H9 (cell line): Measurements from ENCODE around the gene NPHP1. TPM values are rescaled to one million over a fixed set of nuclear protein-coding genes. Genes with fewer than 3 reads are reported as not detected.

Experiments
- DNase-seq: peaks from one replicate; pipeline ENCODE4 v3.0.0-alpha.2; 2017
- H2AFZ ChIP-seq: one replicate; pipeline ENCODE4 v1.6.1; 2013; ENCODE audit warnings: mild to moderate bottlenecking, low read length, control low read depth, moderate library complexity
- H2AK5ac ChIP-seq: 2 replicates; pipeline ENCODE4 v1.6.1; 2013; ENCODE audit warnings: low read length, control low read depth, mixed read lengths; ENCODE audit not compliant: insufficient read length
- H2BK120ac ChIP-seq: one replicate; pipeline ENCODE4 v1.6.1; 2013; ENCODE audit warnings: low read depth, mild to moderate bottlenecking, low read length, control low read depth, inconsistent platforms; ENCODE audit not compliant: poor library complexity, severe bottlenecking
- H2BK12ac ChIP-seq: 2 replicates; pipeline ENCODE4 v1.6.1; 2013; ENCODE audit warnings: low read length, control low read depth, mixed read lengths, low read depth; ENCODE audit not compliant: insufficient read length
- H2BK15ac ChIP-seq: 2 replicates; pipeline ENCODE4 v1.6.1; 2013; ENCODE audit warnings: low read depth, low read length, control low read depth
- H2BK20ac ChIP-seq: one replicate; pipeline ENCODE4 v1.6.1; 2013; ENCODE audit warnings: low read depth, mild to moderate bottlenecking, low read length, control low read depth, inconsistent platforms; ENCODE audit not compliant: poor library complexity, severe bottlenecking
- H2BK5ac ChIP-seq: 2 replicates; pipeline ENCODE4 v1.6.1; 2013; ENCODE audit warnings: low read length, control low read depth, mixed read lengths; ENCODE audit not compliant: insufficient read length
- H3K14ac ChIP-seq: 2 replicates; pipeline ENCODE4 v1.6.1; 2013; ENCODE audit warnings: low read length, control low read depth; ENCODE audit not compliant: insufficient read depth
- H3K18ac ChIP-seq: 2 replicates; pipeline ENCODE4 v1.6.1; 2013; ENCODE audit warnings: low read depth, mild to moderate bottlenecking, mixed read lengths, low read length, control low read depth; ENCODE audit not compliant: insufficient read length
- H3K23ac ChIP-seq: 2 replicates; pipeline ENCODE4 v1.6.1; 2013; ENCODE audit warnings: low read length, control low read depth, mixed read lengths, low read depth; ENCODE audit not compliant: insufficient read length
- H3K23me2 ChIP-seq: 2 replicates; pipeline ENCODE4 v1.6.1; 2013; ENCODE audit warnings: low read depth, mild to moderate bottlenecking, mixed read lengths, low read length, control low read depth; ENCODE audit not compliant: insufficient read length, poor library complexity, severe bottlenecking
- H3K27ac ChIP-seq: 2 replicates; pipeline ENCODE4 v1.5.1; 2013; ENCODE audit warnings: low read length, control low read depth, mixed read lengths, low read depth; ENCODE audit not compliant: insufficient read length
- H3K27me3 ChIP-seq: 2 replicates; pipeline ENCODE4 v1.6.1; 2013; ENCODE audit warnings: low read length, control low read depth, inconsistent platforms; ENCODE audit not compliant: insufficient read depth
- H3K4ac ChIP-seq: 2 replicates; pipeline ENCODE4 v1.6.1; 2013; ENCODE audit warnings: low read depth, mild to moderate bottlenecking, control low read depth, inconsistent platforms, low read length, moderate library complexity
- H3K4me1 ChIP-seq: 2 replicates; pipeline ENCODE4 v1.6.1; 2013; ENCODE audit warnings: low read length, control low read depth, inconsistent platforms; ENCODE audit not compliant: insufficient read depth
- H3K4me2 ChIP-seq: 2 replicates; pipeline ENCODE4 v1.6.1; 2013; ENCODE audit warnings: low read length, control low read depth, mixed read lengths; ENCODE audit not compliant: insufficient read length, insufficient read depth
- H3K56ac ChIP-seq: 2 replicates; pipeline ENCODE4 v1.6.1; 2013; ENCODE audit warnings: low read depth, mild to moderate bottlenecking, mixed read lengths, low read length, control low read depth; ENCODE audit not compliant: insufficient read length
- H3K79me1 ChIP-seq: 2 replicates; pipeline ENCODE4 v1.6.1; 2013; ENCODE audit warnings: low read depth, mild to moderate bottlenecking, moderate library complexity, low read length, control low read depth, inconsistent platforms; ENCODE audit not compliant: insufficient read depth, poor library complexity, severe bottlenecking
- H3K79me2 ChIP-seq: 2 replicates; pipeline ENCODE4 v1.6.1; 2013; ENCODE audit warnings: low read length, control low read depth, inconsistent platforms; ENCODE audit not compliant: insufficient read depth
- H3K9ac ChIP-seq: 2 replicates; pipeline ENCODE4 v1.6.1; 2013; ENCODE audit warnings: low read length, control low read depth, mixed read lengths; ENCODE audit not compliant: insufficient read length; ENCODE audit errors: extremely low read depth
- H3K9me3 ChIP-seq: one replicate; pipeline ENCODE4 v1.6.1; 2013; ENCODE audit warnings: low read depth, low read length, inconsistent platforms; ENCODE audit not compliant: control insufficient read depth
- H3T11ph ChIP-seq: one replicate; pipeline ENCODE4 v1.6.1; 2013; ENCODE audit warnings: mild to moderate bottlenecking, low read length, control low read depth, inconsistent platforms
- H4K20me1 ChIP-seq: one replicate; pipeline ENCODE4 v1.6.1; 2013; ENCODE audit not compliant: control insufficient read depth, insufficient read length, insufficient read depth
- H4K5ac ChIP-seq: 2 replicates; pipeline ENCODE4 v1.6.1; 2013; ENCODE audit warnings: low read depth, mild to moderate bottlenecking, mixed read lengths, low read length, control low read depth; ENCODE audit not compliant: insufficient read length
- H4K8ac ChIP-seq: replicated peaks from 2 replicates; pipeline ENCODE4 v1.6.1; 2013; ENCODE audit warnings: low read length, control low read depth, mixed read lengths, low read depth; ENCODE audit not compliant: insufficient read length
- H4K91ac ChIP-seq: 2 replicates; pipeline ENCODE4 v1.6.1; 2013; ENCODE audit warnings: low read depth, mild to moderate bottlenecking, moderate library complexity, mixed read lengths, low read length, control low read depth; ENCODE audit not compliant: insufficient read length
- H3K27ac Mint-ChIP-seq, 3 experiments: 2 replicates in 2 of 3; 3 replicates in 1 of 3; pipeline ENCODE4 v1.8.0; 2020 to 2021; ENCODE audit warnings: mixed read lengths in 3 of 3, mild to moderate bottlenecking in 1 of 3, moderate library complexity in 1 of 3
- H3K27me3 Mint-ChIP-seq: 2 replicates; pipeline ENCODE4 v1.8.0; 2021; ENCODE audit warnings: low read depth, mild to moderate bottlenecking, moderate library complexity, mixed read lengths
- H3K36me3 Mint-ChIP-seq, 3 experiments: 2 replicates in 2 of 3; 3 replicates in 1 of 3; pipeline ENCODE4 v1.8.0; 2020 to 2021; ENCODE audit warnings: low read depth in 3 of 3, mixed read lengths in 3 of 3; ENCODE audit not compliant: insufficient read depth in 1 of 3
- H3K4me1 Mint-ChIP-seq, 2 experiments: 2 replicates each; pipeline ENCODE4 v1.8.0; 2020; ENCODE audit warnings: mixed read lengths in 2 of 2
- H3K4me3 Mint-ChIP-seq, 2 experiments: 2 replicates in 1 of 2; 3 replicates in 1 of 2; pipeline ENCODE4 v1.8.0; 2020 to 2021; ENCODE audit warnings: mild to moderate bottlenecking in 2 of 2, mixed read lengths in 2 of 2, moderate library complexity in 1 of 2
- H3K9me3 Mint-ChIP-seq, 2 experiments: 2 replicates in 1 of 2; 3 replicates in 1 of 2; pipeline ENCODE4 v1.8.0; 2020; ENCODE audit warnings: mild to moderate bottlenecking in 2 of 2, mixed read lengths in 2 of 2, moderate library complexity in 1 of 2
- CTCF ChIP-seq: fragments of 200-600 bp; sonication (generic); conservative IDR thresholded peaks from 3 replicates; pipeline ENCODE4 v1.8.0; 2021; ENCODE audit warnings: antibody characterized with exemption, mild to moderate bottlenecking
- WGBS: extraction: QIAGEN DNeasy Blood & Tissue Kit; methylation state at CpG from one replicate; pipeline ENCODE4 v1.1.7; 2013; ENCODE audit warnings: missing lambda C conversion rate, low lambda C conversion rate, mixed read lengths; ENCODE audit not compliant: insufficient read length; ENCODE audit errors: extremely low coverage; 5-methylcytosine and 5-hydroxymethylcytosine counted together
- total RNA-seq: library from RNA; stranded (reverse); gene quantifications from 2 replicates; pipeline ENCODE4 v1.2.1, GENCODE V29; 2021

Gene NPHP1
- total RNA-seq, 1 experiment from 2014 or later, result 2.1 TPM

- Histone ChIP-seq H3K56ac (no peak overlapping the region), H3K23me2 (no peaks in the 10 kb centered on the region), H3K4me1 (no peaks in the 10 kb centered on the region), H3K79me1 (no peaks in the 10 kb centered on the region), H2BK5ac (no peak overlapping the region), H2BK12ac (no peak overlapping the region), H4K20me1 (no peaks in the 10 kb centered on the region), H4K5ac (no peak overlapping the region), H3T11ph (no peak overlapping the region), H3K9ac (no peak overlapping the region), H3K9me3 (no peaks in the 10 kb centered on the region), H2BK15ac (no peak overlapping the region), H3K27me3 (no peaks in the 10 kb centered on the region), H4K91ac (no peak overlapping the region), H3K4ac (no peak overlapping the region), H3K79me2 (no peaks in the 10 kb centered on the region), H3K14ac (no peak overlapping the region), H2AFZ (no peak overlapping the region), H3K18ac (no peak overlapping the region), H3K23ac (no peak overlapping the region), H2AK5ac (no peak overlapping the region), H2BK20ac (no peak overlapping the region), H3K4me2 (no peak overlapping the region), H3K27ac (no peak overlapping the region), H2BK120ac (no peak overlapping the region), H4K8ac (no peak overlapping the region)
- peaks cover 0 to 5% of the 10 kb centered on the region in 2 experiments; a peak in 2 of 5 replicates for H3K9me3 Mint-ChIP-seq
- H3K27me3 Mint-ChIP-seq, result peaks cover 17% of the 10 kb centered on the region
- H3K27ac Mint-ChIP-seq, result no peak overlapping the region; a peak in 1 of 7 replicates
- DNase-seq, result no peak
- H3K4me3 Mint-ChIP-seq, result no peak overlapping the region
- peaks cover 0 to 6% of the 10 kb centered on the region in 2 experiments; a peak in 2 of 4 replicates for H3K4me1 Mint-ChIP-seq
- TF ChIP-seq CTCF, result no peak
- no CpG with 5 or more reads among the region's 3 CpGs for WGBS
- H3K36me3 Mint-ChIP-seq, result peaks cover 0 to 5% (median 0%) of the 10 kb centered on the region in 3 experiments; a peak in 2 of 7 replicates
These were observed 97.4 kb downstream of the NPHP1 start for GRCh38 chr2:110107092-110108079.
